Nephron progenitor cell (in vitro differentiated cells): Measurements from ENCODE around the gene CAPN12.

Source experiments
- DNase-seq: peaks from one replicate; pipeline ENCODE4 v3.0.0; 2021
- H3K27ac Mint-ChIP-seq: 2 replicates; pipeline ENCODE4 v1.8.0; 2021; ENCODE audit warnings: mild to moderate bottlenecking, moderate library complexity, mixed read lengths
- H3K27me3 Mint-ChIP-seq: 2 replicates; pipeline ENCODE4 v1.8.0; 2021; ENCODE audit warnings: mild to moderate bottlenecking, low read depth, mixed read lengths; ENCODE audit not compliant: poor library complexity
- H3K36me3 Mint-ChIP-seq: 2 replicates; pipeline ENCODE4 v1.8.0; 2021; ENCODE audit warnings: low read depth, mixed read lengths
- H3K4me1 Mint-ChIP-seq: 2 replicates; pipeline ENCODE4 v1.8.0; 2021; ENCODE audit warnings: mixed read lengths
- H3K4me3 Mint-ChIP-seq: 2 replicates; pipeline ENCODE4 v1.8.0; 2021; ENCODE audit warnings: mild to moderate bottlenecking, moderate library complexity, mixed read lengths
- H3K9me3 Mint-ChIP-seq: 2 replicates; pipeline ENCODE4 v1.8.0; 2021; ENCODE audit warnings: mild to moderate bottlenecking, moderate library complexity, mixed read lengths
- TF ChIP-seq, protein P1 (sequence below): fragments of 200-600 bp; sonication (generic); IDR thresholded peaks from 2 replicates; pipeline ENCODE4 v1.5.0; 2021; ENCODE audit warnings: antibody characterized with exemption

The CAPN12 gene

DNA sequence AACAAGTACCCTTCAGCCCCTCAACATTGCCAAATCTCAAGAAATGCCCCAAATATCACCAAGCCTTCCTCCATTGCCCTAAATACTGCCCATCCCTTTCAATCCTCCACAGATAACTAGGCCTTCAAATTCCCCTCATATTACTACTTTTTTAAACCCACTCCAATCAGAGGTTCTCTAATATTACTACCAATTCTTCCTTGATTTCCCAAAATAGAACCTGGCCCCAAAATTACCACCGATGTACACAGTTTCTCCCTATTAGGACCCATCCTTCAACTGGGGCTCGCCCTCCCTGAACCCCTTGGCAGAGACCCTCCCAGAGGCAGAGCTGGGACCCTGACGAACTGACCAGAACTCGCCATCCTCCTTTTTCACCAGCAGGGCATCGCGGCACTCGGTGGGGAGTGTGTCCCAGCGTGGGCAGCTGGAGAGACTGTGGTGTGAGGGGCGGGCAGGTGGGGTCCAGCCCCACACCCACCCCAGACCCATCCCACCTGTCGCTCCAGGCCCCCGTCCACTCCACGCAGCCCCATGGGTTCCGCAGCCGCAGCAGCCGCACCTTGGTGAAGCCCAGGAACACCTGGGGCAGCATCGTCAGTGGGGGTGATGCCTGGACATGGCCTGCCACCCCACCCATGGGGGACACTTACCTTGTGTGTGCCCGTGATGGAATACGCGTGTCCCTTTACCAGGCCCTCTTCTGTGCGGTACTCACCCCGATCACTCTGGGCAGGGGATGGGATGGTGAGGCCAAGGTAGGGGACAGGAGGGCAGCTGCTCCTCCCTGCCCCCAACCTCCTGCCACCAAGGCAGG is 6.1 kb downstream of the CAPN12 start:
- H3K4me3 Mint-ChIP-seq: peak overlapping the region; percentile 60
- peaks cover 35% of the 10 kb centered on the region for H3K27me3 Mint-ChIP-seq
- H3K27ac Mint-ChIP-seq: no peak overlapping the region
- DNase-seq: no peak
- no peaks in the 10 kb centered on the region for H3K9me3 Mint-ChIP-seq
- H3K36me3 Mint-ChIP-seq: no peaks in the 10 kb centered on the region
- peaks cover 13% of the 10 kb centered on the region for H3K4me1 Mint-ChIP-seq
- TF ChIP-seq, protein P1, sequence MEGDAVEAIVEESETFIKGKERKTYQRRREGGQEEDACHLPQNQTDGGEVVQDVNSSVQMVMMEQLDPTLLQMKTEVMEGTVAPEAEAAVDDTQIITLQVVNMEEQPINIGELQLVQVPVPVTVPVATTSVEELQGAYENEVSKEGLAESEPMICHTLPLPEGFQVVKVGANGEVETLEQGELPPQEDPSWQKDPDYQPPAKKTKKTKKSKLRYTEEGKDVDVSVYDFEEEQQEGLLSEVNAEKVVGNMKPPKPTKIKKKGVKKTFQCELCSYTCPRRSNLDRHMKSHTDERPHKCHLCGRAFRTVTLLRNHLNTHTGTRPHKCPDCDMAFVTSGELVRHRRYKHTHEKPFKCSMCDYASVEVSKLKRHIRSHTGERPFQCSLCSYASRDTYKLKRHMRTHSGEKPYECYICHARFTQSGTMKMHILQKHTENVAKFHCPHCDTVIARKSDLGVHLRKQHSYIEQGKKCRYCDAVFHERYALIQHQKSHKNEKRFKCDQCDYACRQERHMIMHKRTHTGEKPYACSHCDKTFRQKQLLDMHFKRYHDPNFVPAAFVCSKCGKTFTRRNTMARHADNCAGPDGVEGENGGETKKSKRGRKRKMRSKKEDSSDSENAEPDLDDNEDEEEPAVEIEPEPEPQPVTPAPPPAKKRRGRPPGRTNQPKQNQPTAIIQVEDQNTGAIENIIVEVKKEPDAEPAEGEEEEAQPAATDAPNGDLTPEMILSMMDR: no peak

DNA sequence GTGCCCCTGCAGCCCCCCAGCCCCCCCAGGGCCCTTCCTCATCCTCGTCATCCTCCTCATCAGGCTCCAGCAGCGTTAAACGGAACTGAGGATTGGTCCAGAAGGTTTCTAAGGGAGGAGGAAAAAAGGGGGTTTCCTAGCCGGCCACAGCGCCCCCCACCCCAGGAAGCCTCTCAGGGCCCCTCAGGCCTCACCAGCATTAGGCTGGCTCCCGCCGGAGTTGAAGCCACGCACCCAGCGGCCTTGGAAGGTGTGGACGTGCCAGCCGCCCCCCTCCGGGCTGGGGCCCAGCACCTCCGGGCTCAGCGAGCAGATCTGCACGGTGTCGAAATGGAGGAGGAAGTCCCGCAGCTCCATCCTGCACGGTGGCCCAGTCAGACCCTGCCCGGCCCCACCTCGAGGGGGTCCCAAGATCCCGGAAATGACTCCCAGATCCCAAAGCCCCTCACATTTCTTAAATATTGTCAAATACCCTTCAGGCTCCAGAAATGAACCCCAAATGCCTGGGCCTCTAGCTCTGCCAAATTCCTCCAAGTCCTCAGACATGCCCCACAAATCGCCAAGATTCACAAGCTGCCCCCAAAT is 6.9 kb downstream of the CAPN12 start:
- DNase-seq: no peak
- H3K27ac Mint-ChIP-seq: no peak overlapping the region
- H3K27me3 Mint-ChIP-seq: peaks cover 32% of the 10 kb centered on the region
- no peaks in the 10 kb centered on the region for H3K9me3 Mint-ChIP-seq
- H3K36me3 Mint-ChIP-seq: no peaks in the 10 kb centered on the region
- peaks cover 13% of the 10 kb centered on the region for H3K4me1 Mint-ChIP-seq
- TF ChIP-seq, protein P1: no peak
- H3K4me3 Mint-ChIP-seq: peak overlapping the region; percentile 60

DNA sequence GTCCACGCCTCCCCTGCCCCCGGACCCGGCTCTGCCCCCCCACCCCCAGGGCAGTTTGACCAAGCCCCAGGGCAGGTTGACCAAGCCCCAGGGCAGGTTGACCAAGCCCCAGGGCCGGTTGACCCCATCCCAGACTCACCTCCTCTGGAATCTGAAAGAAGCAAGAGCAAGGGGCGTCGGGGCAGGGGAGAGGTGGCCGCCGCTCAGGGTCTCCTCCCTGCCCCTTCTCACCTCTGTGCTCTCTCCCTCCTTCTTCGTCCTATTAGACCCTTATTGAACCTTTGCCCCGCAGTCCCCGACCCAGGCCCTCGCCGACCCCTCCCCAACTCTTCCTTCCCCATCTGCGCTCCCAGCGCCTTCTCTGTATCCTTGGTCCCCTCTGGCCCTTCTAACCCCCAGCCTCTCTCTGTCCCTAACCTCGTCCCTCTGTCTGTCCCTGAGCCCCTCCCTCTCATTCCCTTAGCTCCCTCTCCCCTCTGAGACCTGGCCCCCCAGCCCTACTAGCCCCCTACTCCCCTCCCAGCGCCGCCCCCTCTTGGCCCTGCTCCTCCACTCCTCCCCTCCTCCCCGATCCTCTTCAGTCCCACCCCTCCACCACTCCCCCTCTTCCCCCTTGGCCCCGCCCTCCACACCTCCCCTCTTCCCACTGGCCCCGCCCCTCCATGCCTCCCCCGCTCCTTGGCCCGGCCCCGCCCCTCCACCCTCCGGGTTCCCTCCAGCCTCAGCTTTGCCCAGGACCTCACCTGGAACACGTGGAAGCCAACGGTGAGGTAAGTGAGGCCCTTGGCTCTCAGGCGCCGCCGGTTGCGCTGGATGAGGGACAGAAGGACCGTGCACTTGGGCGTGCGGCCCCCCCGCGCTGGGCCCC is 7.6 kb downstream of the CAPN12 start:
- peak; percentile 70 for DNase-seq
- no peak overlapping the region for H3K27ac Mint-ChIP-seq
- H3K36me3 Mint-ChIP-seq: peaks cover 7% of the 10 kb centered on the region
- peaks cover 13% of the 10 kb centered on the region for H3K4me1 Mint-ChIP-seq
- H3K4me3 Mint-ChIP-seq: peak overlapping the region; percentile 65
- H3K27me3 Mint-ChIP-seq: peaks cover 28% of the 10 kb centered on the region
- no peaks in the 10 kb centered on the region for H3K9me3 Mint-ChIP-seq
- TF ChIP-seq, protein P1: no peak

DNA sequence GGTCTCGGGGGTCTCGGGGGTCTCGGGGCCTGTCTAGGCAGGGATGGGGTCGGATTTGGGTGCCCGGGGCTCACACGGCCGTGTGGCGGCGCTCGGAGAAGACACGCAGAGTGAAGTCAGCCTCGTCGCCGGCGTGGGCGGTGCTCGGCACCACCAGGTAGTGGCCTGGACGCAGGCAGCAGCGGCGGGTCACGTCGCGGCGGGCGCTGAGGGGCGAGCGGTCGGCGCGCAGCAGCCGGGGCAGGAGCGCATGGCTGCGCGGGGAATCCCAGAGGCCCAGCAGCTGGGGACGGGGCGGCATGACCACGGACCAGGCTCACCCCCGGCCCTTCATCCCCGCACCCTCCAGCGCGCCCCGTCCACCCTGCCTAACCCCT is 8.2 kb downstream of the CAPN12 start:
- peaks cover 9% of the 10 kb centered on the region for H3K36me3 Mint-ChIP-seq
- DNase-seq: peak; percentile 58
- peak overlapping the region; percentile 40 for H3K4me3 Mint-ChIP-seq
- H3K27me3 Mint-ChIP-seq: peaks cover 28% of the 10 kb centered on the region
- no peak overlapping the region for H3K27ac Mint-ChIP-seq
- H3K9me3 Mint-ChIP-seq: no peaks in the 10 kb centered on the region
- TF ChIP-seq, protein P1: no peak
- H3K4me1 Mint-ChIP-seq: peaks cover 13% of the 10 kb centered on the region

DNA sequence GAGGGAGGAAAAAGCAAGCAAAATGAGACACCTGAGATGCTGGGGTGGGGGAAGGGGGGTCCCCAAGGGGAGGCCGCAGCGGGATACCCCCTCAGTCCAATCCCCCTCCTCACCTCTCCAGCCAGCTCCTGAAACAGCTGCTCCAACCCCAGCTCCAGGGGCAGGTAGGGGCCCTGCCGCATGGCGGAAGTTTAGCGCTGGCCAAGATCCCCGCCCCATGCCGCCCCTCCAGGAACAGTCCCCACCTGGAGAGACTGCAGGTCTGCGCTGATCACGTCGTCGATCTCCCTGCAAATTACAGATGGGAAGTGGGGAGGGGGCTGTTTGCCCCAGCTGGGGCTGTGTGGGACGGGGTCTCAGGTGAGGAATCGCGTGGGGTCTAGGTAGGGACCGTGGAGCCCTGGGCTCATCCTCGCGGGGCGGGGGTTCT is 9.0 kb downstream of the CAPN12 start:
- peaks cover 13% of the 10 kb centered on the region for H3K36me3 Mint-ChIP-seq
- H3K27me3 Mint-ChIP-seq: peaks cover 22% of the 10 kb centered on the region
- H3K27ac Mint-ChIP-seq: no peak overlapping the region
- peaks cover 13% of the 10 kb centered on the region for H3K4me1 Mint-ChIP-seq
- H3K9me3 Mint-ChIP-seq: no peaks in the 10 kb centered on the region
- peak overlapping the region; percentile 77 for H3K4me3 Mint-ChIP-seq
- TF ChIP-seq, protein P1: no peak
- DNase-seq: peak; percentile 44
